Naive B cell (primary cell): ENCODE data around the gene COMMD10. TPM values are rescaled to one million over a fixed set of nuclear protein-coding genes. Genes with fewer than 3 reads are reported as not detected.
A peak's percentile ranks its signal among the peaks of the same experiment; 100 is the strongest.
"Not testable (repeated sequence)": the region's sequence is repeated elsewhere in the genome, so short reads cannot be mapped to it uniquely, and the experiment has no call there.

Source experiments
- ATAC-seq, 2 donors: fragments of 150-1000 bp; cut with Tn5 transposase; 2 replicates each; pipeline ENCODE4 v1.10.0; 2021; ENCODE audit warnings: low read depth in 2 of 2, mild to moderate bottlenecking in 2 of 2, moderate library complexity in 2 of 2
- DNase-seq: peaks from one replicate; pipeline ENCODE4 v3.0.0; 2022
- H3K27ac Mint-ChIP-seq, 6 donors: one replicate each; pipeline ENCODE4 v1.8.0; 2020 to 2022; ENCODE audit warnings: mild to moderate bottlenecking in 6 of 6, mixed read lengths in 6 of 6, moderate library complexity in 5 of 6, inconsistent platforms in 2 of 6
- H3K27me3 Mint-ChIP-seq, 3 donors: one replicate each; pipeline ENCODE4 v1.8.0; 2021 to 2022; ENCODE audit warnings: mixed read lengths in 3 of 3, mild to moderate bottlenecking in 1 of 3
- H3K36me3 Mint-ChIP-seq, 2 donors: one replicate each; pipeline ENCODE4 v1.8.0; 2020 to 2022; ENCODE audit warnings: mixed read lengths in 2 of 2, inconsistent platforms in 1 of 2, mild to moderate bottlenecking in 1 of 2
- H3K4me1 Mint-ChIP-seq, 3 donors: one replicate each; pipeline ENCODE4 v1.8.0; 2020 to 2022; ENCODE audit warnings: mixed read lengths in 3 of 3, inconsistent platforms in 1 of 3, mild to moderate bottlenecking in 1 of 3, moderate library complexity in 1 of 3
- H3K4me3 Mint-ChIP-seq, 8 donors: one replicate each; pipeline ENCODE4 v1.8.0; 2020 to 2022; ENCODE audit warnings: mild to moderate bottlenecking in 8 of 8, mixed read lengths in 8 of 8, moderate library complexity in 8 of 8, inconsistent platforms in 2 of 8
- H3K9me3 Mint-ChIP-seq, 7 donors: one replicate each; pipeline ENCODE4 v1.8.0; 2020 to 2022; ENCODE audit warnings: mixed read lengths in 7 of 7, mild to moderate bottlenecking in 5 of 7, inconsistent platforms in 2 of 7, moderate library complexity in 1 of 7
- polyA plus RNA-seq, 6 donors: library from polyadenylated mRNA; unstranded; fragments of 300-500 nt; fragmentation: Illumina TruSeq; gene quantifications; one replicate each; pipeline ENCODE4 v1.2.3, GENCODE V29; 2021; ENCODE audit warnings: low read depth in 6 of 6

COMMD10 gene
- polyA plus RNA-seq, 6 donors from 2014 or later: 26.8 to 74.1 (median 43.2) TPM

DNA sequence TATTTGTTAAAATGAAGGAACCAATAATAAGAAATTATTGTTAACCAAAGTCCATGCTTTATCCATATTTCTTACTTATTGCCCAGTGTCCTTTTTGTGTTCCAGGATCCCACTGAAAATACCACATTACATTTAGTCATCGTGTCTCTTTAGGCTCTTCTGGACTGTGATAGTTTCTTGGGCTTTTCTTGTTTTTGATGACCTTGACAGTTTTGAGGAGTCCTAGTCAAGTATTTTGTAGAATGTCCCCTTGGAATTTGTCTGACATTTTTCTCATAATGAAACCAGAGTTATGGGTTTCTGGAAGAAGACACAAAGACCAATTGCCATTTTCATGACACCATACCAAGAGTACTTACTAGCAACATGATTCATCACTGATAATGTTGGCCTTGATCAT is 13.6 kb upstream of the COMMD10 start:
- Mint-ChIP-seq H3K27me3 (peaks cover 5 to 12% (median 8%) of the 10 kb centered on the region in 3 donors), H3K9me3 (peaks cover 0 to under 1% (median 0%) of the 10 kb centered on the region in 7 donors), H3K4me3 (no peak overlapping the region), H3K27ac (no peak overlapping the region), H3K4me1 (peaks cover 9 to 14% (median 11%) of the 10 kb centered on the region in 3 donors), H3K36me3 (no peaks in the 10 kb centered on the region)
- ATAC-seq: no peak
- DNase-seq: no peak

DNA sequence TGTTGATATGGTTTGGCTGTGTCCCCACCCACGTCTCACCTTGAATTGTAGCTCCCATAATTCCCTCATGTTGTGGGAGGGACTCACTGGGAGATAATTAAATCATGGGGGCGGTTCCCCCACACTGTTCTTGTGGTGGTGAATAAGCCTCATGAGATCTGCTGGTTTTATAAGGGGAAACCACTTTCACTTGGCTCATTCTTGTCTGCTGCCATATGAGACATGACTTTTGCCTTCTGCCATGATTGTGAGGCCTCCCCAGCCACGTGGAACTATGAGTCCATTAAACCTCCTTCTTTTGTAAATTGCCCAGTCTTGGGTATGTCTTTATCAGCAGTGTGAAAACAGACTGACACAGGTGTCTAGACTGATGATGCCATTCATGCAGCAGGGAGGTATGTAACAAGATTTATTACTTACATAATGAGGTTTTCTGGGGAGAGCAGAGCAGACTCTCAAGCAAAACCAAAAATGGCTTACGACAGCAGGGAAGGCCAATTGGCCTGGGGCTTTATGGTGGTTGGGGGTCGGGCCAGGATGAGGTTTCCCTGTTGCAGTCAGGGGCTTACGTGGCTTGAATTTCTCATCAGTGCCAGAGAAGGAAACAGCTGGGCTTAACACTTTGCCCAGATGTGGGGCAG is 9.5 kb upstream of the COMMD10 start:
- DNase-seq (peak; percentile 51), ATAC-seq (peak; percentile 24 to 45)
- H3K27ac Mint-ChIP-seq: peak overlapping the region; percentile 20 to 95 (median 75)
- H3K9me3 Mint-ChIP-seq: peaks cover 0 to 2% (median 0%) of the 10 kb centered on the region in 7 donors
- no peaks in the 10 kb centered on the region for H3K36me3 Mint-ChIP-seq
- H3K27me3 Mint-ChIP-seq: peaks cover 0 to 6% (median 0%) of the 10 kb centered on the region in 3 donors
- H3K4me1 Mint-ChIP-seq: peaks cover 25 to 30% (median 29%) of the 10 kb centered on the region in 3 donors
- H3K4me3 Mint-ChIP-seq: peak overlapping the region in 4 of 8 donors; percentile 5 to 36 (median 28)

- Mint-ChIP-seq H3K4me3 (peak overlapping the region in 7 of 8 donors; percentile 1 to 81 (median 18)), H3K4me1 (peaks cover 28 to 34% (median 30%) of the 10 kb centered on the region in 3 donors), H3K27me3 (peaks cover 0 to 6% (median 0%) of the 10 kb centered on the region in 3 donors), H3K36me3 (peaks cover 0 to 5% of the 10 kb centered on the region in 2 donors), H3K9me3 (peaks cover 0 to 2% (median 0%) of the 10 kb centered on the region in 7 donors), H3K27ac (peak overlapping the region; percentile 54 to 95 (median 83))
- peak; percentile 94 to 95 for ATAC-seq
- DNase-seq: peak; percentile 76
These were observed 8.3 kb upstream of the COMMD10 start for GRCh38 chr5:116076496-116076895.

GRCh38 chr5:116078199-116078598 is 6.6 kb upstream of the COMMD10 start:
- Mint-ChIP-seq H3K27ac (peak overlapping the region in 3 of 6 donors; percentile 24 to 64 (median 27)), H3K36me3 (peaks cover 0 to 5% of the 10 kb centered on the region in 2 donors), H3K27me3 (no peaks in the 10 kb centered on the region), H3K9me3 (peaks cover 0 to 2% (median 0%) of the 10 kb centered on the region in 7 donors), H3K4me1 (peaks cover 30 to 46% (median 38%) of the 10 kb centered on the region in 3 donors), H3K4me3 (no peak overlapping the region)
- no peak for ATAC-seq
- DNase-seq: no peak

GRCh38 chr5:116084287-116084691 is 536 bp upstream of the COMMD10 start:
- Mint-ChIP-seq H3K4me1 (peaks cover 24 to 47% (median 32%) of the 10 kb centered on the region in 3 donors), H3K27me3 (no peaks in the 10 kb centered on the region)
- ATAC-seq: no peak

GRCh38 chr5:116086309-116086708 is 1.5 kb downstream of the COMMD10 start:
- DNase-seq, ATAC-seq, H3K27me3 Mint-ChIP-seq, H3K36me3 Mint-ChIP-seq, H3K9me3 Mint-ChIP-seq: not testable (repeated sequence)
- peak overlapping the region in 7 of 8 donors; percentile 62 to 98 (median 84) for H3K4me3 Mint-ChIP-seq
- H3K4me1 Mint-ChIP-seq: peaks cover 25 to 49% (median 32%) of the 10 kb centered on the region in 3 donors
- H3K27ac Mint-ChIP-seq: peak overlapping the region; percentile 97 to 99 (median 98)

More at GRCh38 chr5:116084287-116084691, 536 bp upstream of the COMMD10 start:
- Mint-ChIP-seq H3K27ac (peak overlapping the region; percentile 93 to 99 (median 98)), H3K4me3 (peak overlapping the region; percentile 84 to 98 (median 93)), H3K9me3 (no peaks in the 10 kb centered on the region), H3K36me3 (peaks cover 4 to 5% of the 10 kb centered on the region in 2 donors)
- peak; percentile 18 for DNase-seq

DNA sequence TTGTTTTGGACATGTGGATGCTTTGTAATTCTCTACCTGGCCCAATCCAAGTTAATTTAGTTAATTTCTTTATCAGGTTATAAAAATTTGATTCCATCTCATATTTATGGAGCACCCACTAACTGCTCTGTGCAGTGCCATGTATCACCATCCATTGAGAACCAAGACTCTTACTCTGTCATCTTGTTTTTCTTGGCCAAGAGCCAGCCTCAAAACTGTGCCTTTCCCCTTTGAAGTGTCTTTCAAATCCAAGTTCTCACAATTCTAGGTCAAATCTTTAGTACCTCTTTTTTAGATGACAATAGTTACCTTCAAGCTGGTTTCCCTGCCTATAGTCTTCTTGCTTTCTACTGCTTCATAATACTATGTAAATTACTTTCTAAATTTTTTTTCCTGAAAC is 3.2 kb downstream of the COMMD10 start:
- ATAC-seq (no peak), DNase-seq (no peak)
- H3K36me3 Mint-ChIP-seq: peaks cover 4 to 12% of the 10 kb centered on the region in 2 donors
- H3K9me3 Mint-ChIP-seq: no peaks in the 10 kb centered on the region
- H3K4me3 Mint-ChIP-seq: peak overlapping the region in 1 of 8 donors; percentile 61
- H3K27ac Mint-ChIP-seq: peak overlapping the region; percentile 30 to 99 (median 78)
- peaks cover 13 to 35% (median 32%) of the 10 kb centered on the region in 3 donors for H3K4me1 Mint-ChIP-seq
- no peaks in the 10 kb centered on the region for H3K27me3 Mint-ChIP-seq

GRCh38 chr5:116090302-116090701 is 5.5 kb downstream of the COMMD10 start:
- Mint-ChIP-seq H3K36me3 (peaks cover 13 to 26% of the 10 kb centered on the region in 2 donors), H3K4me3 (no peak overlapping the region), H3K27ac (peak overlapping the region in 3 of 6 donors; percentile 6 to 65 (median 16)), H3K4me1 (peaks cover 6 to 25% (median 20%) of the 10 kb centered on the region in 3 donors), H3K27me3 (no peaks in the 10 kb centered on the region), H3K9me3 (no peaks in the 10 kb centered on the region)
- no peak for ATAC-seq
- no peak for DNase-seq

- no peak for DNase-seq
- no peaks in the 10 kb centered on the region for H3K9me3 Mint-ChIP-seq
- H3K4me1 Mint-ChIP-seq: peaks cover 6 to 15% (median 10%) of the 10 kb centered on the region in 3 donors
- no peaks in the 10 kb centered on the region for H3K27me3 Mint-ChIP-seq
- H3K27ac Mint-ChIP-seq: peak overlapping the region in 3 of 6 donors; percentile 44 to 47 (median 46)
- peak overlapping the region in 1 of 8 donors; percentile 35 for H3K4me3 Mint-ChIP-seq
- H3K36me3 Mint-ChIP-seq: peaks cover 13 to 26% of the 10 kb centered on the region in 2 donors
- ATAC-seq: no peak
These were observed 6.6 kb downstream of the COMMD10 start for GRCh38 chr5:116091416-116091815.

DNA sequence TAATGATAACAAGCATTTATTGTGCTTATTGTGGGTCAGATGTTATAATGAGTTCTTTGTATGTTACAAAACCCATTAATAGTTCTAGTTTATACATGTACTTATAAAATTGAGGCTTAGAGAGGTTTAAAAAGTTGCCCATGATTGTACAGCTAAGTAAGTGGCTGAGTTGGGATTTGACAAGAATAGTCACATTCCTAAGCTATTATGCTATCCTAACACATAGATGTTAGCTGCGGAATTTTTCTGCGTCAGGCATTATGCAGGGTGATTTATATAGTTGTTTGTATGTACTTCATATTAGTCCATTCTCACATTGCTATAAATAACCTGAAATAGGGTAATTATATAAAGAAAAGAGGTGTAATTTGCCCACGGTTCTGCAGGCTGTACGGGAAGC is 12.5 kb downstream of the COMMD10 start:
- DNase-seq (no peak), ATAC-seq (no peak)
- Mint-ChIP-seq H3K27me3 (no peaks in the 10 kb centered on the region), H3K36me3 (peaks cover 25 to 37% of the 10 kb centered on the region in 2 donors), H3K9me3 (peaks cover 0 to 1% (median 0%) of the 10 kb centered on the region in 7 donors), H3K27ac (peak overlapping the region in 3 of 6 donors; percentile 31 to 91 (median 66)), H3K4me3 (no peak overlapping the region), H3K4me1 (peaks cover 0 to 5% (median 3%) of the 10 kb centered on the region in 3 donors)

DNA sequence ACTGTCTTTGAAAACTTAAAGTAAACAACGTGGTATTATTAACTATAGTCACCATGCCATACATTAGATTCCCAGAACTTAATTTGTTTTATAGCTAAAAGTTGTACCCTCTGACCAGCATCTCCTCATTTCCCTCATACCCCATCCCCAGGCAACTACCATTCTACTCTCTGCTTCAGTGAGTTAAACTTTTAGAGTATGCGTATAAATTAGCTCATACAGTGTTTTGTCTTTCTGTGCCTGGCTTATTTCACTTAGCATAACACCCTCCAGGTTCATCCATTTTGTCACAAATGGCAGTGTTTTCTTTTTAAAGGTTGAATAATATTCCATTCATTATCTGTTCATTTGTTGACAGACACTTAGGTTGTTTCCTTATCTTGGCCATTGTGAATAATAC is 14.2 kb downstream of the COMMD10 start:
- DNase-seq (no peak), ATAC-seq (no peak)
- Mint-ChIP-seq H3K4me3 (no peak overlapping the region), H3K36me3 (peaks cover 17 to 26% of the 10 kb centered on the region in 2 donors), H3K4me1 (peaks cover 3 to 9% (median 7%) of the 10 kb centered on the region in 3 donors), H3K9me3 (peaks cover 0 to 3% (median 0%) of the 10 kb centered on the region in 7 donors), H3K27ac (peak overlapping the region in 1 of 6 donors; percentile 1), H3K27me3 (no peaks in the 10 kb centered on the region)

DNA sequence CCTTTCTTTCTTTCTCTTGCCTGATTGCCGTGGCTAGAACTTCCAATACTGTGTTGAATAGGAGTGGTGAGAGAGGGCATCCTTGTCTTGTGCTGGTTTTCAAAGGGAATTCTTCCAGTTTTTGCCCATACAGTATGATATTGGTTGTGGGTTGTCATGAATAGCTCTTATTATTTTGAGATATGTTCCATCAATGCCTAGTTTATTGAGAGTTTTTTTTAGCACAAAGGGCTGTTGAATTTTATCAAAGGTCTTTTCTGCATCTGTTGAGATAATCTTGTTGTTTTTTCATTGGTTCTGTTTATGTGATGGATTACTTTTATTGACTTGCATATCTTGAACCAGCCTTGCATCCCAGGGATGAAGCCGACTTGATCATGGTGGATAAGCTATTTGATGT is 20.1 kb downstream of the COMMD10 start:
- not testable (repeated sequence) for H3K9me3 Mint-ChIP-seq, ATAC-seq, H3K27me3 Mint-ChIP-seq, DNase-seq
- Mint-ChIP-seq H3K27ac (peak overlapping the region in 4 of 6 donors; percentile 2 to 77 (median 53)), H3K4me1 (peaks cover 18 to 47% (median 41%) of the 10 kb centered on the region in 3 donors), H3K4me3 (peak overlapping the region in 3 of 8 donors; percentile 43 to 51 (median 45)), H3K36me3 (peaks cover 42% of the 10 kb centered on the region in 2 donors)

DNA sequence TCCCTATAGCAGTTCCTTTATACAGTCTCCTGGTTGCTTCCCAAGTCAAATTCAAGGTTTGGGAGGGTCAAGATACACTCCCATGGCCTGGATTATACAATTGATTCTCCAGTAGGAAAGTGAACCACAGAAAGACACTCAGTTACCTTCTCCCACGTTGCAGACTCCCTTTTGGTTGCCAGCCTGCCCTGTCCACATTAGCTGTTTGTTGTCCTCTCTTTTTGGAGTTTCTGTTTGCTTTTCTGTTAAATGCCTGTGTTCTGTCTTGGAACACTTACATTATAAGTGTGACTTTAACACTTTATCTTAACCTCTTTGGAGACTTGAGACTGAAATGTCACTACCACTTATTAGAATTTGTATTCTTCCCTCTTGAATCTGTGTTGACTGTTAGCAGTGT is 30.3 kb downstream of the COMMD10 start:
- peaks cover 13 to 44% (median 34%) of the 10 kb centered on the region in 7 donors for H3K9me3 Mint-ChIP-seq
- no peaks in the 10 kb centered on the region for H3K27me3 Mint-ChIP-seq
- no peak for DNase-seq
- no peak overlapping the region for H3K4me3 Mint-ChIP-seq
- no peak for ATAC-seq
- no peak overlapping the region for H3K27ac Mint-ChIP-seq
- peaks cover 37 to 40% of the 10 kb centered on the region in 2 donors for H3K36me3 Mint-ChIP-seq
- H3K4me1 Mint-ChIP-seq: peaks cover 5 to 23% (median 11%) of the 10 kb centered on the region in 3 donors
